ENCODE results near the gene PABPN1.
"Not testable (repeated sequence)": the region's sequence is repeated elsewhere in the genome, so short reads cannot be mapped to it uniquely, and the experiment has no call there.

Gene PABPN1

GRCh38 chr14:23301969-23302289 is 19.3 kb upstream of the PABPN1 start:
- DNase-seq: no peak

- peak; percentile 80 for DNase-seq
Observed at GRCh38 chr14:23302290-23303225, 18.7 kb upstream of the PABPN1 start, which contains the start of gene PPP1R3E. PPP1R3E (minus strand) TSS chr14:23302859; CDS start chr14:23302576, 283 bp downstream.

GRCh38 chr14:23306412-23307145 is 14.7 kb upstream of the PABPN1 start, which contains the start of gene BCL2L2:
BCL2L2 (plus strand) TSS chr14:23306833; CDS start chr14:23307768, 935 bp downstream.
- no peak for DNase-seq

- DNase-seq: no peak
Observed at GRCh38 chr14:23307146-23307530, 14.1 kb upstream of the PABPN1 start.

GRCh38 chr14:23307687-23308644 is 13.3 kb upstream of the PABPN1 start:
- no peak for DNase-seq

- DNase-seq: no peak
Observed at GRCh38 chr14:23308721-23309445, 12.4 kb upstream of the PABPN1 start.

- no peak for DNase-seq
Observed at GRCh38 chr14:23310546-23310945, 10.7 kb upstream of the PABPN1 start.

- no peak for DNase-seq
Observed at GRCh38 chr14:23316300-23316699, 5.0 kb upstream of the PABPN1 start.

- DNase-seq: no peak
Observed at GRCh38 chr14:23319746-23320583, 1.3 kb upstream of the PABPN1 start.

- DNase-seq: peak; percentile 26
Observed at GRCh38 chr14:23321572-23322547, 603 bp downstream of the PABPN1 start.

- no peak for DNase-seq
Observed at GRCh38 chr14:23322568-23323517, 1.6 kb downstream of the PABPN1 start.

GRCh38 chr14:23323838-23324454 is 2.7 kb downstream of the PABPN1 start:
- DNase-seq: no peak

GRCh38 chr14:23324455-23324846 is 3.2 kb downstream of the PABPN1 start:
- DNase-seq: no peak

GRCh38 chr14:23324993-23325392 is 3.7 kb downstream of the PABPN1 start:
- no peak for DNase-seq

- DNase-seq: not testable (repeated sequence)
Observed at GRCh38 chr14:23325746-23326145, 4.5 kb downstream of the PABPN1 start.

GRCh38 chr14:23326491-23327332 is 5.5 kb downstream of the PABPN1 start:
- no peak for DNase-seq

Data from T-helper 9 cell (primary cell).